Measurements from ENCODE around the gene TCP1.

- no peak for TF ChIP-seq CTCF (IDR thresholded peaks at IDR 0.05; ENCODE audit: insufficient read depth, low read length, poor library complexity, severe bottlenecking)
- TF ChIP-seq EZH2phosphoT487 (conservative IDR thresholded peaks at IDR 0.05; ENCODE audit: low read length), result no peak
These were observed 47.2 kb downstream of the TCP1 start for GRCh38 chr6:159742165-159742564.

All from SU-DHL-6 (cell line).